NCI-H187 treated with DMSO at 0.1 percent for 48 hours (cell line): ENCODE data around the gene SPTAN1.
"Not testable (repeated sequence)": the region's sequence is repeated elsewhere in the genome, so short reads cannot be mapped to it uniquely, and the experiment has no call there.

Experiments used
- DNase-seq: peaks from one replicate; lab custom pipeline; 2025; lab: John Stamatoyannopoulos, UW

SPTAN1 gene

GRCh38 chr9:128552153-128552743, at the start of gene SPTAN1:
SPTAN1 (plus strand) TSS chr9:128552587; CDS start chr9:128566741, 14,154 bp downstream.
- DNase-seq = no peak

- DNase-seq = not testable (repeated sequence)
These were observed 49.0 kb upstream of the SPTAN1 start for GRCh38 chr9:128503415-128503825.

- DNase-seq = no peak
These were observed 48.5 kb upstream of the SPTAN1 start for GRCh38 chr9:128503870-128504269.

GRCh38 chr9:128504485-128505413, 47.6 kb upstream of the SPTAN1 start, which contains the start of gene GLE1:
GLE1 (plus strand) TSS chr9:128504719; CDS start chr9:128504806, 87 bp downstream.
- DNase-seq = peak; percentile 44

GRCh38 chr9:128505414-128505765, 47.0 kb upstream of the SPTAN1 start:
- DNase-seq = no peak

- not testable (repeated sequence) for DNase-seq
These were observed 46.5 kb upstream of the SPTAN1 start for GRCh38 chr9:128505906-128506305.

GRCh38 chr9:128512820-128513219, 39.6 kb upstream of the SPTAN1 start:
- no peak for DNase-seq

GRCh38 chr9:128521956-128522355, 30.4 kb upstream of the SPTAN1 start:
- DNase-seq = no peak

- no peak for DNase-seq
These were observed 29.0 kb upstream of the SPTAN1 start for GRCh38 chr9:128523199-128523925.

GRCh38 chr9:128526720-128527119, 25.7 kb upstream of the SPTAN1 start:
- no peak for DNase-seq

GRCh38 chr9:128528445-128529160, 23.8 kb upstream of the SPTAN1 start:
- no peak for DNase-seq

- DNase-seq = no peak
These were observed 23.2 kb upstream of the SPTAN1 start for GRCh38 chr9:128529191-128529590.

GRCh38 chr9:128532581-128532980, 19.8 kb upstream of the SPTAN1 start:
- DNase-seq = no peak

GRCh38 chr9:128540634-128541360, 11.6 kb upstream of the SPTAN1 start:
- DNase-seq = no peak

GRCh38 chr9:128546504-128546903, 5.9 kb upstream of the SPTAN1 start:
- DNase-seq = no peak

GRCh38 chr9:128548876-128549275, 3.5 kb upstream of the SPTAN1 start:
- DNase-seq = no peak

GRCh38 chr9:128550226-128550625, 2.2 kb upstream of the SPTAN1 start:
- no peak for DNase-seq

GRCh38 chr9:128550770-128551656, 1.4 kb upstream of the SPTAN1 start:
- no peak for DNase-seq

- no peak for DNase-seq
These were observed 682 bp upstream of the SPTAN1 start for GRCh38 chr9:128551657-128552152.
